ENCODE results near the gene PNKD.

The PNKD gene

DNA sequence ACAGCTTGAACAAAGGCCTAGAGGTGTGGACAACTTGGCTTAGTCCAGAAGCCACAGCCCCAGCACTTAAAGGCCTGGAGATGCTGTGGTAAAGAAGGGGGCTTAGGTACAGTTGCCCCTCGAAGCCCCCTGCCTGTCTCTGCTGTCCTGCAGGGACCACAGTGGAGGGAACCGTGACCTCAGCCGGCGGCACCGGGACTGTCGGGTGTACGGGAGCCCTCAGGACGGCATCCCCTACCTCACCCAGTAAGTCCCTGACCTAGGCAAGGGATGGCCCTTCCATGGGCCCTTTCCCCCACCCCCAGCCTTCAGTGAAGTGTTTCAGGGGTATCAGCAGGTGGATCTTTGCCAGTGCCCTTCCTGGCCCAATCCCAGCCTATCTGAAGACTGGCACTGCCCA, 71.1 kb downstream of the PNKD start:
- no peak for DNase-seq (ENCODE audit: low read depth in 2 of 2)

DNA sequence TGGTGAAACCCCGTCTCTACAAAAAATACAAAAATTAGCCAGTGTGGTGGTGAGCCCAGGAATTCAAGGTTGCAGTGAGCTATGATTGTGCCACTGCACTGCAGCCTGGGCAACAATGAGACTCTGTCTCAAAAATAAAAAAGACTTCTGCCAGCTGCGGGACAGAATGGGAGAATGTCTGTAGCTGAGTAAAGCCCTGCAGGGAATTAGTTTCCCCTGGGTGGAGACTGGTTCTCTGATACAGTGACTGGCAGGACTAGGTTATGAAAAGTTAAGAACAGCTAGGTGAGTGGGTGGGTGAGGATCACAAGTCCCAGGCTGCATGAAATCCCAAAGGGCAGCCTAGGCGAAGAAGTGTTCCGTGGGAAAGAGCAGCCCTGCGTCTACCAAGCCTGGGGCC, 72.5 kb downstream of the PNKD start:
- DNase-seq (ENCODE audit: low read depth in 2 of 2), result no peak

DNA sequence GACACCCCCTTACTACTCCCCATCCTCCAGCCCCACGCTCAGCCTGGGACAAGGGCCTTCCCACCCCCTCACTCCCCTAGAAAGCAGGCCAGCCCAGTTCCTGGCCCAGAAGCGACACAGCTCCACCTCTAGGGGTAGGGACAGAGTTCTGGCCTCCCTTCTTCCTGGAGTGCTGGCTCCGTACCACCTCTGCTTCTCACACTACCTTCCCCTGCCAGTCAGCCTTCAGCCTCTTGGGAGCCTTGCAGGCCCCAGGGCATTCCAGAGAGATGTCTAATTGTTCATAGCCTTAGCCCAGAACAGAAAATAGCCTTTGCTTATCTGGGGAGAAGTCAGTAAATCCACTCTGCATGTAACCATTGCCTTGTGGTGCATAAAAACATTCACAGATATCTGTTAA, 73.3 kb downstream of the PNKD start:
- DNase-seq (ENCODE audit: low read depth in 2 of 2), result no peak

DNA sequence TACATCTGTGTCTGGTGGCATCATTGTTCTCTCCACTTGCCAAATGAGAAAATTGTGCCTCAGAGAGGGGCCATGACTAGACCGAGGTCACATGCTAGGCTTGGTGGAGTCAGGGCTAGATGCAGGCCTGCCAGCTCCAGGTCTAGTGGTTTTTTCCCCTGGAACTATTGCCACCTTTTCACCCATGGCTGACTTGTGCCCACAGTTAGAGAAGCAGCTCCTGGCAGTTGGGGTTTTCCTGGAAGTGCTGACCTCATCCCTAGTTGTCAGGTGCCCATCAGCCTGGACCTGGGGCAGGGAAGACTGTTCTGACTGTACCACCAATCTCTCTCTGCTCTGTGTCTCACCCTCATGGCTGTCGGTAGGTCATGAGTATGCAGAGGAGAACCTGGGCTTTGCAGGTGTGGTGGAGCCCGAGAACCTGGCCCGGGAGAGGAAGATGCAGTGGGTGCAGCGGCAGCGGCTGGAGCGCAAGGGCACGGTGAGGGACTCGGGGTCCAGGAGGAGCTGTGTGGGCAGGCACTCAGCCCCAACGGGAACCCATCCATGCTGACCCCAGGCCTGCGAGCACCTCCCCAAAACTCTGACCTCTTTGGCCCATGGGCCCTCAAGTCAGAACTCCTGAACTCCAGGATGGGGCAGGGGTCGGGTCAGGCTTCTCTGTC, 73.9 kb downstream of the PNKD start:
- no peak for DNase-seq (ENCODE audit: low read depth in 2 of 2)

DNA sequence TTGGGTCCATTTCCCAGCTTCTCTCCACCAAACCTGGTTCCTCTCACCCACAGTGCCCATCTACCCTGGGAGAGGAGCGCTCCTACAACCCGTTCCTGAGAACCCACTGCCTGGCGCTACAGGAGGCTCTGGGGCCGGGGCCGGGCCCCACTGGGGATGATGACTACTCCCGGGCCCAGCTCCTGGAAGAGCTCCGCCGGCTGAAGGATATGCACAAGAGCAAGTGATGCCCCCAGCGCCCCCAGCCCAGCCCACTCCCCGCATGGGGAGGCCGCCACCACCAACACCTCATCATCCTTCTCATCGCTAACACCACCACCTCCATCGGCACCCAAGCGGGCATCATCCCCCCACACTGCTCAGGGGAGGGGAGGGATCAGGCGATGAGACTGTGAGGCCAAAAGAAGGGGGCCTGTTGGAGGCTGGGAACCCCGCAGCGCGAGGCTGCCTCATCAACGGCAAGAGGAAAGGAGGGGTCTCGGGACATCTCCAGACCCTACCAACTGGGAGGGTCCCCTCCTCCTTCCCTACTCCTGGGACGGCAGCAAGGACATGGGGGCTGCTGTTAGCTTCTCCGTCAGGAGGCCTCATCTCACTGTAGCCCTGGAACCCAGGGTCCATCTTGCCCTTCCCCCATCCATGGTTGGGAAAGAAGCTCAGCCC, 74.6 kb downstream of the PNKD start:
- no peak for DNase-seq (ENCODE audit: low read depth in 2 of 2)

DNA sequence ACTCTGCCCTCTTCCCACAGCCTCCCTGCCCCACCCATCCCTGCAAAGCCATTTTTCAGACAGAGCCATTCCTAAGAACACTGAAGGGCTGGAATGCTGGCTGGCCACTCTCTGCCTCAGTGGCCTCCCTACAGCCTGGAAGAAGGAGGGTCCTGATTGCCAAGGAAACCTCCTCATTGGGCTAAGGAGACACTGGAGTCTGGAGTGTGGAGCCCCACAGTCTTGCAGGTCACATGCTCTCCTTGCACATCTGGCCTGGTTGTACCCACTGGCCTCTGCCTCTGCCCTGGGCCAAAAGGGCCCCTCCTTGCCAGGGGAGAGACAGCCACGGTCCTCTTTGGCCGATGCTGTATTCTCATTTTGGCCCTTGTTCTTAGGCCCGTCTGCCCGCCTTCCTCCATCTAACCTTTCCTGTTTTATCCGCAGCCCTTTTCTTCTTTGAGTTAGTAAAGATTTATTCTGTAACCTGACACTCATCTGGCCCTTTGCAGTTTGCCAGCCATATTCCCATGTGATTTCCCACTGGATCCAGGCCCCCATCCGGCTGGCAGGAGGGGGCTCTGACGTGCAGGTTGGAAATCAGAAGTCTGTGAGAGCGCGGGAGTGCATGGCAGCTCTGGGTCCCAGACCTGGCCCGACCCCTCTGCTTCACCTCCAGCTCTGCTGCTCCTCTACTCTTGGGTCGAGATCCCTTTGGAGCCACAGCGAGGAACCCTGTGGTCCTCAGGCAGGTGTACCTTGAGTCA, 75.3 kb downstream of the PNKD start:
- DNase-seq (ENCODE audit: low read depth in 2 of 2), result no peak

DNA sequence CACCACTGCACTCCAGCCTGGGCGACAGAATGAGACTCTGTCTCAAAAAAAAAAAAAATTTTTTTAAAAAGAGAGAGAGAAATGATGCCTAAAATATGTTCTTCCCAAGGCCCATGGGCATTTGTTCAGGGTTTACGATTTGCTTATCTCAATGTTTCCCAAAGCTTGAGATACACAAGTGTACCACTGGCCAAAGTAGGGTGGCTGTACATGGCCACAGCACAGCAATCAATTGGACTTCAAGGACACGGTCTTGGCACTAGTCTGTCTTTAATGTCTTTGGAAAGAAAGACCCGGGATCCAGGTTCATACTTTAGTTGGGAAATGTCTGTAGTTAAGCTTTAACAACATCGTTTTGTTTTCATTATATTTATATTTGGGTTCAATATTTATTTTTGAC, 76.9 kb downstream of the PNKD start:
- no peak for DNase-seq (ENCODE audit: low read depth in 2 of 2)

DNA sequence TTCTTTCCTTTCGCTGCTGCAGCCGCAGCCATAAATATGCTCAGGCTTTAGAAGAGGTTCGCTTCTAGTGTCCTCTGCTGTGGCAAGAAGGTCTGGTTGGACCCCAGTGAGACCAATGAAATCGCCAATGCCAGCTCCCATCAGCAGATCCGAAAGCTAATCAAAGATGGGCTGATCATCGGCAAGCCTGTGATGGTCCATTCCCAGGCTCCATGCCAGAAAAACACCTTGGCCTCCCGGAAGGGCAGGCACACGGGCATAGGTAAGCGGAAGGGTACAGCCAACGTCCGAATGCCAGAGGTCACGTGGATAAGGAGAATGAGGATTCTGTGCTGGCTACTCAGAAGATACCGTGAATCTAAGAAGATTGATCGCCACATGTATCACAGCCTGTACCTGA, 83.7 kb downstream of the PNKD start:
- DNase-seq (ENCODE audit: low read depth in 2 of 2), result no peak

DNA sequence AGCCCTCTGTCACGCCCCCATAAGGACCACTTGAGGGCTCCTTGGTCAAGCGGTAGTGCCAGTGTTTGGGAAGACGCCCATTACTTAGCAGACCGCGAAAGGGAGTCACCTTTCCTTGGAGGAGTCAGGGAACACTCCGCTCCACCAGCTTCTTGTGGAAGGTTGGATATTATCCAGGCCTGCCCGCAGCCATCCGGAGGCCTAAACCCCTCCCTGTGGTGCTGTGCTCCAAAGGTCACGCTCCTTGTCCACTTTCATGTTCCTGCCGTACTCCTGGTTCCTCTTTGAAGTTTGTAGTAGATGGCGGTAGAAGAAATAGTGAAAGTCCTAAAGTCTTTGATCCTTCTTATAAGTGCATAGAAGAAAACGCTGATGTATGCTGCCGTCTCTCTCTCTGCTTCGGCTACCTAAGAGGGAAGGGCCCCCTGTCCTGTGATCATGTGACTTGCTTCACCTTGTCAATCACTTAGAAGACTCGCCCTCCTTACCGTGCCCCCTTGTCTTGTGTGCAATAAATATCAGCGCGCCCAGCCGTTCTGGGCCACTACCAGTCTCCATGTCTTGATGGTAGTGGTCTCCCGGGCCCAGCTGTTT, 84.6 kb downstream of the PNKD start:
- DNase-seq (ENCODE audit: low read depth in 2 of 2), result no peak

DNA sequence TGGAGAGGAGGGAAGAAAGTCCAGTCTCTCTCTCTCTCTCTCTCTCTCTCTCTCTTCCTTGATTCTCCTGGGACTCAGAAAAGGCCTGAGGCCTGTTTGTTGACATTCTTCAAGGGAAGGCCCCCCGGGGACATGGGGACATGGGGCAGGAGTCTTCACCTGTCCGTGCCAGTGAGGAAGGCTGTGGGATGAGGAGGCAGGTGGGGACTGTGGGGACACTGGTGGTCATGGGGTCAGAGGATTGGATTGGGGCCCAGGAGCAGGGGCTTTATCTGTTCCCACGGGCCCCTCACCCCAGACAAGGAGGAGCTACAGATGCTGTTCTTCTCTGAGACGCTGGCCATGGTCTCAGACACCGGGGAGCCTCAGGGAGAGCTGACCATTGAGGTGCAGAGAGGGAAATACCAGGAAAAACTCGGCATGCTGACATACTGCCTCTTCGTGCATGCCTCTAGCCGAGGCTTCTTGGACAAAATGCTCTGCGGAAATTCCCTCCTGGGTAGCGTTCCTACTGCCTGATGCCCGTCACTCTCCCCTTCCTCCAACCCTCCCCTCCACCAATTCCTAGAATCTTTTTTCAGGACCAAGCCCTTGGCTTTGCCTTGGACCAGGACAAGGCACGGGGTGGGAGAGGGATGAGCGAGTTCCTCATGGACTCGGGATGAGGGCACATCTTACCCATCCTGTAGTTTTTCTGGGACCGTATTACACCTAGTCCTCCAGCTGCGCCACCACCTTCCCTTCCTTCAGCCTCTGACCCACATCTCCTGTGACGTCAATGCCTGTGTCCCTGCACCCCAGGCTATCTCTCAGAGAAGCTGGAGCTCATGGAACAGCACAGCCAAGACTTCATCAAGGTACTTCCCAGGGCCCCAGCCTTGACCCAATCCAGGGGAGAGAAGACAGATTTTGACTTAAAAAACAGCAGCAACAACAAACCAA, 87.2 kb downstream of the PNKD start:
- DNase-seq (ENCODE audit: low read depth in 2 of 2), result no peak

DNA sequence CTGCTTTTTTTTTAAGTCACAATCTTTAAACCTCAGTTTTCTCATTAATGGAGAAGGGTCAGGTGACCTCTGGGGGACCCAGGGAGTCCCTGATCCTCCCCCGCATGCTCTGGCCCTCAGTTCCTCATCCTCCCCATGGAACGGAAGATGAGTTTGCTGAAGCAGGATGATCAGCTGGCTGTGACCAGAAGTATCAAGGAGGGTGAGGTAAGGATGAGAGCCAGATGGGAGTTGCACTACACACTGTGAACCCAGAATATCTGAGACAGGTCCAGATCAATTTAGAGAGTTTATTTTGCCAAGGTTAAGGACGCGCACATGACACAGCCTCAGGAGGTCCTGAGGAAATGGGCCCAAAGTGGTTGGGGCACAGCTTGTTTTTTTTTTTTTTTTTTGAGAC, 90.1 kb downstream of the PNKD start:
- no peak for DNase-seq (ENCODE audit: low read depth in 2 of 2)

DNA sequence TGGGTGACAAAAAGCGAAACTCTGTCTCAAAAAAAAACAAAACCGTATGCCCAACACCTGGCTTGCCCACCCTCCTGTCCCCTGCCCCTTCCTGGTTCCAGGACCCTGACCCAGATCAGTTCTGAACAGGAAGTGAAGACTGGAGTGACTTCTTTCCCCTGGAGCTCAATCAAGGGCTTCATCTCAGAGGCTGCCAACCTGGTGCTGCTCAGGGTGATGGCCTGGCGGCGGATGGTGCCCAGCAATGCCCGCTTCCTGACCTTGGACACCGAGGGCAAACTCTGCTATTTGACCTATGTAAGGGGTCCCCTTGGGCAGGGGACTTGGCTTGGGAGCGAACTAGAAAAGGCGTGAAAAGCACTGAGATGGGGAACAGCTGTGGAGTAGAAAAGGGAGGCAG, 92.3 kb downstream of the PNKD start:
- DNase-seq (ENCODE audit: low read depth in 2 of 2), result no peak

DNA sequence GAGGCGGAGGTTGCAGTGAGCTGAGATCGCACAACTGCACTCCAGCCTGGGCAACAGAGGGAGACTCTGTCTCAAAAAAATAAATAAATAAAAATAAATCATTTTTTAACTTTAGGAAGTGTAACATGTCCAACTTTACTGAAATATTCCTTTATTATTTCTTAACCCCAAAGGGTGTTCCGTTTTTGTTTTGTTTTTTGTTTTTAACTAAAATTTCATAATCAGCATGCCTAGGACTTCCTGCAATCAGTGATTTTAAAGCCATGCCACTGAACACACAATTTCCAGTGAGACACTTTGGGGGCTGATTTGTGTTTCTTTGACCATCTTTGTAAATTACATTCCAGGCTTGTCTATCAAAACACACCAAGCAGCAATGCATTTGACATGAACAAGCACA, 93.4 kb downstream of the PNKD start:
- no peak for DNase-seq (ENCODE audit: low read depth in 2 of 2)

DNA sequence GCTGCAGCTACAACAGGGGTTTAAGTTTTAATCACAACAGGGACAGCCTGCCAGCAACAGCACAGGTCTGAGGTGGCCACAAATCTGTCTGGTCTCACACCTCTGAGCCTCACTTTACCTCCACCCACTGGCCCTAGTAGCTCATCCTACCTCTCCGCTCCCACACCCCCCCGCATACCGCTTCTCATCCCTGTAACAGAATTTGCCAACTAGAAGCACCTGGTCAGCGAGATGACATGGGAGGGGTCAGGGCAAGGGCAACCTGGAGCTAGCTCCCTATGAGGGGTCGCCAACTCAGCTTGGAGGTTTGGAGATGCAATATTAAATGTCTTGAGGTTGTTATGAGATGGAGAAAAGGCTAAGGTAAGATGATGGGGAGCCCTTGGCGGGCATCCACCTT, 93.9 kb downstream of the PNKD start:
- DNase-seq (ENCODE audit: low read depth in 2 of 2), result no peak

DNA sequence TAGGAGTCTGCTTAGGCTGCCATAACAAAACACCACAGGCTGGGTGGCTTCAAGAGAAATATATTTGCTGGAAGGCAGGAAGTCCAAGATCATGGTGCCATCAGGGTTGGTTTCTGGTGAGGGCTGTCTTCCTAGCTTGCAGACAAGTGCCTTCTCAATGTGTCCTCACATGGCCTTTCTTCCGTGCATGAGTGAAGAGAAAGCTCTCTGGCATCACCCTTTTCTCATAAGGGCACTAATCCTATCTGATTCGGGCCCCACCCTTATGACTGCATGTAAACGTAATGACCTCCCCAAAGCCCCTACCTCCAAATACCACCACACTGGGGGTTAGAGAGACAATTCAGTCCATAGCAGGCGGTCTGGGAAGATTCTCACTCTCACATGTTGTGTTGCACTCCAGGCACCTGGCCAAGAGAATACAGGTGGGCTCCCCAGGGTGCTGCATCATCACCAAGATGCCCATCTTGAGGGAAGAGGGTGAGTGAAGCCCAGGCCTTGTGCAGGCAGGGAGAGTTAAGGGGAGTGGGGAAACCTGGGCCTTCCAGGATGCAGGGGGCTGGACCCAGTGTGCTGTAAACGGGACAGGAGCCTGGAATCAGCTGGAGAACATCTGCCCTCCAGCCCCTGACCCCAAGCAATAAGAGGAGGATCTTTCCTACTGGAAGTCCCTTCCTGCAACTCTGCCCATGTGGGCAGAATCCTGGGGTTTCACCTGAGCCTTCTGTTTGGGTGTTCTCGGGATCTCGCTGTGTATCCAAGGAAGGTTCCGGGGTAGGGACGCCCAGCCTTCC, 96.5 kb downstream of the PNKD start:
- DNase-seq (ENCODE audit: low read depth in 2 of 2), result no peak

DNA sequence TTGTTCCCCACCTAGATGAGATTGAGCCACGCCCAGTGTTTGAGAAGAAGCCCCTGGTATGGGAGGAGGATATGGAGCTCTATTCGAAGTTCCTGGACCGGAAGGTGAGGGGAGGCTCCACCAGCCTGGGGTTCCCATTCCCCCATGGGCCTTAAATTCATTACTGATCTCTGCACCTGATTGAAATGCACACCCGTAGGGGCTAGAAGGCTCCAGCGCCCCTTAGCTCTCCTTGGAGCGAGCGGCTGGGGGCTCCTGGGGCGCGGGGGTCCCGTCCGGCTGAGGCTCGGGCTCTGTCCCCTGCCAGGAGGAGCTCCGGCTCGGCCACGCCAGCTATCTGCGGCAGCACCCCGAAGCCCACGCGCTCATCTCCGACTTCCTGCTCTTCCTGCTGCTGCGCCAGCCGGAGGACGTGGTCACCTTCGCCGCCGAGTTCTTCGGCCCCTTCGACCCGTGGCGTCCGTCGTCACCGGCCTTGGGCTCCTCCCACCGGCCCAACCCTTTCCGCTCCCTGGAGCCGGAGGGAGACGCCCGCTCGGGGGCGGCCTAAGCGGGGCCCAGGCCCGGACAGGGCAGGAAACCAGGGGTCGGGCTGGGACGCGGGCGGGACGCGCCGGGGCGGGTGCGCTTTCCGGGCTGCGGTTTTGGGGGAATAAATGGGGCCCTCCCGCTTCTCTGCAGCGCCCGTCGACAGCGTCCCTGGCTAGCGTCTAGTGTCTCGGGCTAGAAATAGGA, 97.3 kb downstream of the PNKD start:
- DNase-seq (ENCODE audit: low read depth in 2 of 2), result peak; percentile 28 to 57

DNA sequence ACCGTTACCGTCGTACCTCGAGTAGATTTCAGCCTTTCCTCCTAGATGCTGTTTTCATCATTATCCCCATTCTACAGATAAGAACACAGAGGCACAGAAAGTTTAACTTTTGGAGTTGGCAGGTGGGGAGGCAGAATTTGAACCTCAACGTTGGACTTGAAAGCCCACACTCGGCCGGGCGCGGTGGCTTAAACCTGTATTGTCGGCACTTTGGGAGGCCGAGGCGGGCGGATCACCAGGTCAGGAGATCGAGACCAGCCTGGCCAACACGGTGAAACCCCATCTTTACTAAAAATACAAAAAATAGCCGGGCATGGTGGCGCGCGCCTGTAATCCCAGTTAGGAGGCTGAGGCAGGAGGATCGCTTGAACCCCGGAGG, 97.8 kb downstream of the PNKD start:
- no peak for DNase-seq (ENCODE audit: low read depth in 2 of 2)

DNA sequence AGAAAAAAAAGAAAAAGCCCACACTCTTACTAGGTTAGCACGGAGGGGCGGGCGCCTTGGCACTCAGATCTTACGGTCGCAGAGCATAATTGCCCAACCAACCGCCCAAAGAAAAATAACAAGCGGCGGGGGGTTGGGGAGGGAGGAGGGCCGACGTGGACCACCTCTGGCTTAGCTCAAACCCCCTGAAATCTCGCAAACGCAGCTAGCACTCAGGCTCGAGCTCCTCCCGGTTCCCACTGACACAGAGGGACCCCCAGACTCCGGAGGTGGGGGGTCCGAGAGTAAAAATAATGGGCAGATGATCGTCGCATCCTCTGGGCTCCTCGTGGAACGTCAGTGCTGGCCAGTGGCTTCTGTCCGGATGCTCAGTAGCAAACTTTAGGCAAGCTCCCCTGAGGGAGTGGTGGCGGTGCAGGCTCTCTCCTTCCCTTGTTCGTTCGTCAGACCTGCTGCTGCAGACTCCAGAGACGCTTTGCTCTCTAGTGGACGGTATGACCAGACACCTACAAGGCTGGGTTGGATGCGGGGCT, 98.4 kb downstream of the PNKD start:
- DNase-seq (ENCODE audit: low read depth in 2 of 2), result no peak

DNA sequence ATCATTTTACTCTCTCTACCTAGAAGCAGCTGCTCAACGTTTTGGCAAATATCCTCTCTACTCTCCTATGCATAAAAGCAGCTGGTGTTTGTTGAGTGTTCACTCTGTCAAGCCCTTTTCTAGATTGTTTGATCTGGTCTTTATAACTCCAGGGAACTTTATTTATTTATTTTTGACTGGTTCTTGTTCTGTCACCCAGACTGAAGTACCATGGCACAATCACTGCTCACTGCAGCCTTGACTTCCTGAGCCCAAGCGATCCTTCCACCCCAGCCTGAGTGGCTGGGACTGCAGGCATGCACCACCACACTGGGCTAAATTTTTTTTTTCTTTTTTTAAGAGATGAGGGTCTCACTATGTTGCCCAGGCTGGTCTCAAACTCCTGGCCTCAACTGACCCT, 99.0 kb downstream of the PNKD start:
- no peak for DNase-seq (ENCODE audit: low read depth in 2 of 2)
